ENCODE measurements around the gene ASTN2. TPM values are rescaled to one million over a fixed set of nuclear protein-coding genes. Genes with fewer than 3 reads are reported as not detected.

Gene ASTN2
- total RNA-seq, 4 donors from 2014 or later = 3.0 to 7.0 (median 5.2) TPM

DNA sequence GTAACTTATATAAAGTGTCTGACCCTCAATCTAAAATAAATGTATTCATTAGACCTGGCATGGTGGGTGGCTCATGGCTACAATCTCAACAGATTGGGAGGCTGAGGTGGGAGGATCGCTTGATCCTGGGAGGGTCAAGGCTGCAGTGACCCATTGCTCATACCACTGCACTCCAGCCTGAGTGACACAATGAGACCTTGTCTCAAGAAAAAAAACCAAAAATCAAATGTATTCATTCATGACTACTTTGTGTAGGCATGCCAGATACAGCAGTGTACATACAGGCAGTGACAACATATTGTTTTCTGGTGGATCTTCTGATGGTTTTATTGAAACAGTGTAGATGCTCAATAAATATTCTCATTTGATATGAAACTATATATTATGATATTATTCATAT is 526.8 kb downstream of the ASTN2 start:
- WGBS, 2 donors (ENCODE audit: low coverage in 1 of 2) = 95% methylated on average over 1 of the region's 1 CpG; no CpG with 5 or more reads in 1 of the 2 donors
- Histone ChIP-seq H3K4me1 (no peaks in the 10 kb centered on the region), H3K27ac (no peak overlapping the region), H3K9me3 (no peaks in the 10 kb centered on the region), H3K27me3 (no peaks in the 10 kb centered on the region), H3K4me3 (no peak overlapping the region), H3K36me3 (no peaks in the 10 kb centered on the region)
- no peak for DNase-seq
- intact Hi-C loops (cut with DNase I; ENCODE audit: low total_unique reads) = no loop called here
- TF ChIP-seq POLR2AphosphoS5 (IDR thresholded peaks at IDR 0.05) = no peak
- TF ChIP-seq POLR2A (IDR thresholded peaks at IDR 0.05) = no peak
- TF ChIP-seq EP300 (IDR thresholded peaks at IDR 0.05; ENCODE audit: low read depth) = no peak
- TF ChIP-seq CTCF (IDR thresholded peaks at IDR 0.05) = no peak
- in situ Hi-C loops (cut with MboI; ENCODE audit: low pct_ligation_motif_present in 1 of 4, low pct_unique_long_range_greater_than_20kb in 1 of 4, low sequenced_read_pairs in 3 of 4) = no loop called here

GRCh38 chr9:116883676-116884075 is 531.2 kb downstream of the ASTN2 start:
- intact Hi-C loops (cut with DNase I; ENCODE audit: low total_unique reads) = no loop called here
- in situ Hi-C loops (cut with MboI; ENCODE audit: low pct_ligation_motif_present in 1 of 4, low pct_unique_long_range_greater_than_20kb in 1 of 4, low sequenced_read_pairs in 3 of 4) = no loop called here
- 69% methylated on average over 1 of the region's 1 CpG; no CpG with 5 or more reads in 1 of the 2 donors for WGBS, 2 donors (ENCODE audit: low coverage in 1 of 2)
- H3K4me3 ChIP-seq = no peak overlapping the region
- DNase-seq = no peak
- H3K27me3 ChIP-seq = no peaks in the 10 kb centered on the region
- H3K4me1 ChIP-seq = no peaks in the 10 kb centered on the region
- H3K36me3 ChIP-seq = no peaks in the 10 kb centered on the region
- H3K9me3 ChIP-seq = no peaks in the 10 kb centered on the region
- no peak for TF ChIP-seq CTCF (IDR thresholded peaks at IDR 0.05)
- TF ChIP-seq EP300 (IDR thresholded peaks at IDR 0.05; ENCODE audit: low read depth) = no peak
- TF ChIP-seq POLR2A (IDR thresholded peaks at IDR 0.05) = no peak
- TF ChIP-seq POLR2AphosphoS5 (IDR thresholded peaks at IDR 0.05) = no peak
- H3K27ac ChIP-seq = no peak overlapping the region

GRCh38 chr9:116877072-116877471 is 537.8 kb downstream of the ASTN2 start:
- 75 to 100% methylated on average over 3 of the region's 3 CpGs for WGBS, 2 donors (ENCODE audit: low coverage in 1 of 2)
- Histone ChIP-seq H3K9me3 (peaks cover 17 to 20% of the 10 kb centered on the region in 2 donors), H3K36me3 (no peaks in the 10 kb centered on the region), H3K27me3 (no peaks in the 10 kb centered on the region), H3K27ac (no peak overlapping the region), H3K4me3 (no peak overlapping the region), H3K4me1 (no peaks in the 10 kb centered on the region)
- intact Hi-C loops (cut with DNase I; ENCODE audit: low total_unique reads) = no loop called here
- in situ Hi-C loops (cut with MboI; ENCODE audit: low pct_ligation_motif_present in 1 of 4, low pct_unique_long_range_greater_than_20kb in 1 of 4, low sequenced_read_pairs in 3 of 4) = no loop called here
- DNase-seq = no peak
- TF ChIP-seq EP300 (IDR thresholded peaks at IDR 0.05; ENCODE audit: low read depth) (no peak), POLR2AphosphoS5 (IDR thresholded peaks at IDR 0.05) (no peak), POLR2A (IDR thresholded peaks at IDR 0.05) (no peak), CTCF (IDR thresholded peaks at IDR 0.05) (no peak)

- H3K4me1 ChIP-seq = no peaks in the 10 kb centered on the region
- intact Hi-C loops (cut with DNase I; ENCODE audit: low total_unique reads) = no loop called here
- H3K4me3 ChIP-seq = no peak overlapping the region
- H3K9me3 ChIP-seq = peaks cover 17 to 20% of the 10 kb centered on the region in 2 donors
- TF ChIP-seq POLR2A (IDR thresholded peaks at IDR 0.05) = no peak
- no peak for TF ChIP-seq CTCF (IDR thresholded peaks at IDR 0.05)
- no peak for TF ChIP-seq POLR2AphosphoS5 (IDR thresholded peaks at IDR 0.05)
- no peak for TF ChIP-seq EP300 (IDR thresholded peaks at IDR 0.05; ENCODE audit: low read depth)
- no peak overlapping the region for H3K27ac ChIP-seq
- no peaks in the 10 kb centered on the region for H3K27me3 ChIP-seq
- 44 to 52% methylated on average over 1 of the region's 1 CpG for WGBS, 2 donors (ENCODE audit: low coverage in 1 of 2)
- H3K36me3 ChIP-seq = no peaks in the 10 kb centered on the region
- no peak for DNase-seq
- in situ Hi-C loops (cut with MboI; ENCODE audit: low pct_ligation_motif_present in 1 of 4, low pct_unique_long_range_greater_than_20kb in 1 of 4, low sequenced_read_pairs in 3 of 4) = no loop called here
Measured at GRCh38 chr9:116875576-116875975, 539.3 kb downstream of the ASTN2 start.

Measured in transverse colon (tissue), 4 donors.